GM19452 (cell line): ENCODE measurements around the gene MET.
"Not testable (repeated sequence)": the region's sequence is repeated elsewhere in the genome, so short reads cannot be mapped to it uniquely, and the experiment has no call there.

Experiments used
- ATAC-seq: cut with Tn5 transposase; IDR thresholded peaks from one replicate; pipeline ENCODE4 v1.9.1; 2021; ENCODE audit not compliant: unreplicated experiment

The MET gene

DNA sequence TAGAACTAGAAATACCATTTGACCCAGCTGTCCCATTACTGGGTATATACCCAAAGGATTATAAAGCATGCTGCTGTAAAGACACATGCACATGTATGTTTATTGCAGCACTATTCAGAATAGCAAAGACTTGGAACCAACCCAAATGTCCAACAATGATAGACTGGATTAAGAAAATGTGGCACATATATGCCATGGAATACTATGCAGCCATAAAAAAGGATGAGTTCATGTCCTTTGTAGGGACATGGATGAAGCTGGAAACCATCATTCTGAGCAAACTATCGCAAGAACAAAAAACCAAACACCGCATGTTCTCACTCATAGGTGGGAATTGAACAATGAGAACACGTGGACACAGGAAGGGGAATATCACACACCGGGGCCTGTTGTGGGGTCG lies 74.4 kb downstream of the MET start:
- not testable (repeated sequence) for ATAC-seq

DNA sequence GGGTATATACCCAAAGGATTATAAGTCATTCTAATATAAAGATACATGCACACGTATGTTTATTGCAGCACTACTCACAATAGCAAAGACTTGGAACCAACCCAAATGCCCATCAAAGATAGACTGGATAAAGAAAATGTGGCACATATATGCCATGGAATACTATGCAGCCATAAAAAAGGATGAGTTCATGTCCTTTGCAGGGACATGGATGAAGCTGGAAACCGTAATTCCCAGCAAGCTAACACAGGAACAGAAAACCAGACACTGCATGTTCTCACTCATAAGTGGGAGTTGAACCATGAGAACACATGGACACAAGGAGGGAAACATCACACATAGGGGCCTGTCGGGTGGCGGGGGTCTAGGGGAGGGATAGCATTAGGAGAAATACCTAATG lies 79.1 kb downstream of the MET start:
- ATAC-seq, result not testable (repeated sequence)

DNA sequence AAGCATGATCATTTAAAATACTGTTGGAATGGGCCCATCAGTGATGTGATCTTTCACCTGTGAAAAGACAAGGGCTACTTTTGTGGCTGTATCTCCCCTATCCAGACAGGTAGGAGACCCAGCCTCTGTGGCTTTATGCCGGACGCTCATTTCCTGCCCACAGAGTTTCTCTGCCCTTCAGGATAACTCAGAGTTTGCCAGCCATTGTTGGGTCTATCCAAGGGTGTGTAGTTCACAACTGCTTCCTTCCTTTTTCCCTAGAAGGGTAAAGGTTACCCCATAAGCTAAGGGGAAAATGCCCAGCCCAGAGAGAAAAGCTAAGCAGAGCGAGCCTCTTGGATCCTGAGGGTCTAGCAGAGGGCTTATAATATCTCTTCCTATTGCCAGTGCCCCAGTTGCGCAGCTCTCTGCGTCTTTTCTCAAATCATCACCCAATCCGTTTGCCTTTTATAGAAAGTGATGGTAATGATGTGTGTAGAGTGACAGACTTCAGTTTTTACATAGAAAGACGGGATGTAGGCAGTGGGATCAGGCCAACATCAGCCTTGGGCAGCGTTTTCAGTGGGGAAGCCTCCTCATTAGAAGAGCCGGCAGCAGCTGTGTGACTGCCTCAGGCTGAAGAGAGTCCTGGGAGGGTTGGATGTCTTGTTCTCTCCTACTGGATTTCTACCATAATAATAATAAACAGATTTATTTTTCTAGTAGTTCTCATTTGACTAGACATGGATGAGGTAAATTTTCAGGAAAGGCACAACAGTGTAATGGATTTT lies 80.5 kb downstream of the MET start:
- ATAC-seq, result no peak

DNA sequence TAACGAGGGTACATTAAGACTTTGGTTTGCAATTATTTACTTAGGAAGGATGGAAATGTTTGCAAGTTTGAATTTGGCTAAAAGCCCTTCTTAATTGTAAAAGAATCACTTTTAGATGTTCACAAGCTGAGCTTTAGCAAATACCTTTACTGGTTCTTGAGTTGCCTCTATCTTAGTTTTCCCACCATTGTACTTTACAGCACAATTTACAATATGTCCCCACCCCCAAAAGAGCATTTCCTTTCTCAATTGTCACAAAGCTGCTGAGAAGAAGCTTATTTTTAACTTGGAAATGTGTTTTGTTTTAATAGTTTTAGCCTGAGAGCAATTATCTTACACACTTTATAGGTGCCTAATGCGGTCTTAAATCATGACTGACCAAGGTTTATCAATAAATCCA lies 81.1 kb downstream of the MET start:
- ATAC-seq, result no peak

DNA sequence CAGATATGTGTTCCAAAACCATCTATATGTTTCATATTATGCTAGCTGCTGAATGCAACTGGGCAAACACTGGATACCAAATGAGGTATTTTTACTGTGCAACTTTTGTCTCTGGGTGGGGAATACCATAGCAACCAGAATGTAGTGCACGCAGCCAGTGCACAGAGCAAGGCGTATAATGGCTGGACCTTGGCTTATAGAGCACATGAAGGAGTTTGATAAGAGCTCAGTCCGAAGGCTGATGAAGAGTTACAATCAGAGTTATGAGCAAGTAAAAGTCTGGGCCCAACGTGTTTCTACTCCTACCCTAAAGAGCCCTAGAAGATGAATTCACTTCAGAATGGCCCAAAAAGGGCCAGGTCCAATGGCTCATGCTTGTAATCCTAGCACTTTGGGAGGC lies 82.2 kb downstream of the MET start:
- ATAC-seq, result no peak

DNA sequence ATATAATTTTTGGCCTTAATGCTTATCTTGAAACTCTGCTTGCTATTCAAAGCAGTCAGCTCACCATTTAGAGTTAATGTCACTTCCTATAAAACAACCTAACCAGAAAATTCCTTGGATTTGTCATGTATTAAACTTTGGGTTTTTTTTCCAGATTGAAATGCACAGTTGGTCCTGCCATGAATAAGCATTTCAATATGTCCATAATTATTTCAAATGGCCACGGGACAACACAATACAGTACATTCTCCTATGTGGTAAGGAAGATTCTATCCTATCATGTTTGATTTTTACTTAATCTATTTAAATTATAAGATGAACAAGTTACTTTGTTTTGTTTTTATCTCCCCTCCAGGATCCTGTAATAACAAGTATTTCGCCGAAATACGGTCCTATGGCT lies 85.3 kb downstream of the MET start:
- ATAC-seq, result no peak

DNA sequence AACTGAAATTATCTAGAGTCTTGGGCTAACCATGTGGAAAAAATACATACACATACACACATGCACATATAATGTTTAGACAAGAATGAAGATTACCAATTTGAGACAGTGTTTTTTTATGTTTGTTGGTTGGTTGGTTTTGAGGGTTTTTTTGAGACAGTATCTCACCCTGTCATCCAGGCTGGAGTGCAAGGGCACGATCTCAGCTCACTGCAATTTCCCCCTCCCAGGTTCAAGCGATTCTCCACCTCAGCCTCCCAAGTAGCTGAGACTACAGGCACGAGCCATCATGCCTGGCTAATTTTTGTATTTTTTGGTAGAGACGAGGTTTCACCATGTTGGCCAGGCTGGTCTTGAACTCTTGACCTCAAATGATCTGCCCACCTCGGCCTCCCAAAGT lies 87.6 kb downstream of the MET start:
- not testable (repeated sequence) for ATAC-seq

DNA sequence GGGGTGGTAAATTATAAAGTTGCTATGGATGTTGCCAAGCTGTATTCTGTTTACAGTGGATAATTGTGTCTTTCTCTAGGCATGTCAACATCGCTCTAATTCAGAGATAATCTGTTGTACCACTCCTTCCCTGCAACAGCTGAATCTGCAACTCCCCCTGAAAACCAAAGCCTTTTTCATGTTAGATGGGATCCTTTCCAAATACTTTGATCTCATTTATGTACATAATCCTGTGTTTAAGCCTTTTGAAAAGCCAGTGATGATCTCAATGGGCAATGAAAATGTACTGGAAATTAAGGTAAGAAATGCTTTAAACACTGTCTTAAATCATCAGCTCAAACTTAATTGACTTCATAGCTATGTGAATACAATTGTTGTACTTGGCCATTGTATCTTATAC lies 91.0 kb downstream of the MET start:
- no peak for ATAC-seq

DNA sequence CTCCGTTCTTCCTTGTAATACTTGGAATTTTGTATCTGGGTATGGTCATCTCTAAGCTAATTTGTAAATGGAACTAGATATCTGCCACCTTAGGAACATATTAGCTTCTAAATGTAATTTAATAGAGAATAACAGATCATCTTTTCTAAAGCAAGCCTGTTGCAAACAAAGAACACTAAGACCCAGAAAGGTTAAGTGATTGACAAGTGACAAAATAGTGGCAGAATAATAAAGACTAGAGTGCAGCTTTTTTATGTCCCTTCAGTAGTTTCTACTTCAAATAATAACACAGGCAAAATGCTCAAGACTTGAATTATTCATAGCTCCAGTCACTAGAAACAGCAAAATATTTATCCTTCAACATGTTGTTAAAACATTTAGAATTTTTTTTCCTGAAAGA lies 91.7 kb downstream of the MET start:
- no peak for ATAC-seq

DNA sequence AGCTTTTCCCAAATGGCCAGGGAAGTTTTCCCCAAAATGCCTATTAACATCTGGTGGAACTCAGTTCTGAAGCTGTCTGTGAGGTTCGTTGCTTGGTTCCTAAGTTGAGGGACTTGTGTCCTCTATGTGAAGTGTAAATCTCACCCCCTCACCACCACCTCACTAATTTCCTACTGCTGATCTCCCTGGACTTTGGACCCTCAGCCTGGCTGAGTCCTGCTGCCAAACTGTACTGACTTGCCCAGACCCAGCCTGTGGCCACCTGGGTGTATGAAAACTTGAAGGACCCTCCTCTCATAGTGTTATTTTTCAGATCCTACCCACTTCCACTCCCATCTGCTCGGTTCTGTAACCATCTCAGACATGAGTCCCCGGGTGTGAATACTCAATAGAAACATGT lies 94.9 kb downstream of the MET start:
- ATAC-seq, result no peak

DNA sequence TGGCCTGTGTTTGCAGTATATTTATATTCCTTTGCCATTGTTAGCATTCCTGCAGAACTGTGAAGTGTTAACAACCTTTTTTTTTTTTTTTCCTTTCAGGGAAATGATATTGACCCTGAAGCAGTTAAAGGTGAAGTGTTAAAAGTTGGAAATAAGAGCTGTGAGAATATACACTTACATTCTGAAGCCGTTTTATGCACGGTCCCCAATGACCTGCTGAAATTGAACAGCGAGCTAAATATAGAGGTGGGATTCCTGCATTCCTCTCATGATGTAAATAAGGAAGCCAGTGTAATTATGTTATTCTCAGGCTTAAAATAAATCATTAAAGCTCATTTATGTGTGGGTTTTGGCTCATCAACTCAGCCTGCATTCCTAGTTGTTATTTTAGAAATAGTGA lies 97.5 kb downstream of the MET start:
- ATAC-seq, result no peak

DNA sequence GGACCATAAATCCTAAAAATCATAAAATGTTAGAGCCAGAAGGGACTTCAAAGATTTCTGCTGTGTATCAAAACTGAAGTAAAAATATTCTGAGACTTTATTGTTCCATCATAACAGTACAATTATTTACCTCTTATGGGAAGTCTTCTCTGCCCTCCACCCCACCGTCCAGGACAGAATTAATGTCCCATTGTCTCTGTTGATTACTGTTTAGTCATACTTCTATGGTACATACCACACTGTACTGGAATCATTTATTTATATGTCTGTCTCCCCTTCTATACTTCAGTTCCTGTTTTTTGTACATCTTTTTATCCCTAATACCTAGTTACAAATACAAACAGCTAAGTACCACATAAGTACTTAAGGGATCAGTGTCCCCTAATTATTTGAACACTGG lies 98.9 kb downstream of the MET start:
- no peak for ATAC-seq

DNA sequence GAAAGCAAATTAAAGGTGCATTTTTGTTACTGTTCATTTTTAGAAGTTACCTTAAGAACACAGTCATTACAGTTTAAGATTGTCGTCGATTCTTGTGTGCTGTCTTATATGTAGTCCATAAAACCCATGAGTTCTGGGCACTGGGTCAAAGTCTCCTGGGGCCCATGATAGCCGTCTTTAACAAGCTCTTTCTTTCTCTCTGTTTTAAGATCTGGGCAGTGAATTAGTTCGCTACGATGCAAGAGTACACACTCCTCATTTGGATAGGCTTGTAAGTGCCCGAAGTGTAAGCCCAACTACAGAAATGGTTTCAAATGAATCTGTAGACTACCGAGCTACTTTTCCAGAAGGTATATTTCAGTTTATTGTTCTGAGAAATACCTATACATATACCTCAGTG lies 99.6 kb downstream of the MET start:
- no peak for ATAC-seq

DNA sequence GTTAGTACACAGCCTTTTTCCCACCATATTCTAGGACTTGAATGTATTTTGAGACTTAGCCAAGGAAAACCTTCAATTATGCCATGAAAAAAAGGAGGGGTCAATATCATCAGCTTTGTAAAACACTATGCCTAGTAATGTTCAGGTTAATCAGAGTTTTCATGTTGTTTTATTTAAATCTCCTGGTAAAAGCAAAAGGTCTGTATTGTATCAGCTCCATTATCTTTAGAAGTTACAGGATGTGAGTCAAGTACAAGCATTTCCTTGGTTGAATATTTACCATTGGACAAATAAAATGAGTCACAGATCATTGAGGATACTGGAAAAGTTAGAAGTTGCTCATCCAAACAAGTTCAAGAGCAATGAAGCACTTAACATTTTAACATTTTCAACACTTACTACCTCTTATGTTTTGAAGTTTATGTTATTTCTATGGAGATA lies 100.4 kb downstream of the MET start:
- ATAC-seq, result no peak

DNA sequence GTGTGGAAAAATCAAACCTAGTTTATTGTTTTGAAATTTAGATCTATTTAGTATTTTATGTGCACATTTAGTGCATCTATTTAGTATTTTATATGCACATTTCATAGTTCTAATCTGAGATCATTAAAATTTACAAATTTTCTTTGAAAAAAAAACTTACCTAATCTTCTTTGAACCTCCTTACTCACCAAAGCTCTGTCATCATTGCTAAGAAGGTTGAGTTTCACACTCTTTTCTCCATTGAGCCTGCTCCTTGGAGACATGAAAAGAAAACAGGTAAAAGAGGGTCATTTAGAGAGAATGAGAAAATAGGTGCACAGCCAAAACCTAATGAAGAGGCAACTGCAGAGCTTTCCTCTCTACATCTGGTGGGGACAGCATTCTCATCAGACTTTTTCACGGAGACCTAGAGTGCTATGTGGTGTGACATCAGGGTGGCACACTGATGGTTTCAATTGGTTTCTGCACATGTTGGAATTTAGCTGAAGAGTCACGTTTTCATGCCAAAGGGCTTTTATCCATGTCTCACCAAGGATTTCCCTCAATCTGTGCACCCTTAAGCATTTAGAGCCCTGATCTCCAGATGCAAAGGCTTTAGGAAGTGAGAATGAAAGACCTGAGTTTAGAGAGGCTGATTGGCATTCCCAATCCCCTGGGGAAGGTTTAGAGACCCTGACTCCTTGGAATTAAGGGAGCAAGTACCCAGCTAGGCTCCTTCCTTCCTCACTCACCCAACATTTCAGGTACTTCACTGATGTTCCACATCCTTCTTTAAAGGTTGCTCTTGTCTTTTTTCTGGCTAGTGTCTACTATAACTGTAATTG lies 101.1 kb downstream of the MET start:
- ATAC-seq, result no peak

DNA sequence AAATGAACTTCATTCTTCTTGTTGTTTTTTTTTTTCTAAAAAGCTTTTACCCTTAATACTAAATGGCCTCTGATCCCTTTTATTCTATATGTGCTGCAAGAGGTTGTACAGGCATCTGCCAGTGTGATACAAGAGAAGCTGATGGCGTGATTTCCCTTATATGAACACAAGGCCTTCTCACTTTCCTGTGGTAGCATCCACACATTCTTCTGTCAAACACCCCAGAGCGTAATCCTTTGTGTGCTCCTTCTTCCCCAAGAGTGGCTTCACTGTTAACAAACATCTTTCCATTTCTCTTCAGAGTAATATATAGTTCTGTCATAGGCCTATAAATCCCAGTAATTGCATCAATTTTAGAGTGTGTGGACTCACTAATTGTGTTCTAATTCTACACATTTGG lies 104.0 kb downstream of the MET start:
- ATAC-seq, result no peak

DNA sequence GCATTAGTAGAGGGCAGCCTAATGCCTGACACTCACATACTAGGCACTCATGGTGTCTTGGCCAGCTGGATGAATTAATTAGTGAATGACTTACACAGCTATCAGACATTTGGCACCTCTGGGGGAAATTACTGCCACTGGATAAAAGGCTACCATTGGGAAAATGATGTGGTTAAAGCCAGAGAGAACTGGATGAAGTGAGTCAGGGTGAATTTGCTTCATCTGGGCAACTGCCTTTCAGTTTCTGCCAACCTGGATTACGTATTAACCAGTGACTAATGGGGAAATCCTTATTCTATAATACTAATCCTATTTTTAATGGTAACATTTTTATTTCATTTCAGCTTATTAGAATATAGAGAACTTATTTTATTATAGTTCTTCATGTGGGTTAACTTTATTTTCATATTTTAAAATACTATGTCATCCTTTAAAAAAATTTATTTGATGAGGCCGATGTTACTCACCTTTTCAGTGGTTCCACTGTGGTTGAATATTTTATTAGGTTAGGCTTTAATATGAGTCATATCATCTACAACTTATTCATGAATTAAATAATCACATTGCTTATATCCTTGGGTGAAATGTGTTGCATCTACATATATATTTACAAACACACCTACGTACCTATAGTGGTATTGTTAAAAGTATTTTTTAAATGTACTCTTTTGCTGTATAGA lies 104.8 kb downstream of the MET start:
- peak; percentile 74 for ATAC-seq

DNA sequence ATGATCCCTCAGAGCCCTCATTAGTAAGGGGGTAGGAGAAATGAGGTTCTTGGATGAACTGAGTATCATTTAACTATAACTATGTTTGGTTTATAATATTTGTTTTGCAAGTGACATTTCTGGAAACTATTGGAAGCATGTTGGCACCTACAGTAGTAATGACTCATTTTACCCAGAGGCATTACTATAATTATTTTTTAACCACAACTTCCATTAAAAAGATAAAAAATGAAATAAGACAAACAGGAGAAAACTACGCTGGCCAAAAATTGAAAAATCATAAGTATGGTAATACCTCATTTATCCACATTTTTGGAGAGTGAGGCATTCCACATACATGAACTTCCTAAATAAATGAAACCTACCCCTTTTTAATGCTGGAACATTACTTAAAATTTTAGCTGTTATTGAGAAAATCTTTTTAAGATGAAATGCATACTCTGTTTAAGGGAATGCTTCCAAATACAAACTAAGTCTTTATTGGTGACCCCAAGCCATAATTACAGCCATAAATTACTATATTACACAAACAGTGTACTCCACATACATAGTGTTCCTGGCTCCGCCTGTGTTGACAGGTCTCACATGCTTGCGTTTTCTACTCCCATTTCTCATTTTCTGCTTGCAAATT lies 105.8 kb downstream of the MET start:
- ATAC-seq, result no peak

DNA sequence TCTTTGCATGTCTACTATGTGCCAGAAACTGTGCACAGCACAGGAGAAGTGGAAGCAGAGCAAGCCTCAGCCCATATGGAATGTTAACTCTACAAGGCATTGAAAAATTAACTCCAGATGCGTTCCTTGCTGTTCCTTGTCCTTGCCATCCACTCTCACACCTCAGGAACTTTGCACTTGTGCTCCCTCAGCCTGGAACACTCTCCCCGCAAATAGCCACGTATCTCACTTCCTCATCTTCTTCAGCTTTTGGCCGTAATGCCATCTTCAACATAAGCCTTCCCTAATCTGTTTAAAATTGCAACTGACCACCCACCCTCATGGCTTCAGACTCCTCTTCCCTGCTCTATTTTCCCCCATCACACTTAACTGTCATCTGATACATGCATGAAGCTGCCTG lies 107.2 kb downstream of the MET start:
- no peak for ATAC-seq

DNA sequence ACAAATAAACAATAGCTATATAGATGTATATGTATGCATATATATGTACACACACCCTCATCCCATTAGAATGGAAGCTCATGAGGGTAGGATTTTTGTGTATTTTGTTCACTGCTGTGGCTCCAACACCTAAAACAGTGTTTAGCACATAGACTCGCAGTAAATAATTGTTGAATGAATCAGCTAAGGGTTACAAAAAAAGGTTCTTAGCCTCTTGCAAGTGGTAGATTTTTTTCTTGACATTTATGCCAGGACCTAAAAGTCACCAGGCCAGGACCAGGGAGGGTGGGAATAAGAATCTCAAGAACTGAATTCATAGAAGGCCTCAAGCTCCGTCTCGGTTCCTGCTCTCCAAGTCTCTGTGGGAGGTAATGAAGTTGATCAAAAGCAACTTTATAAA lies 107.9 kb downstream of the MET start:
- no peak for ATAC-seq

DNA sequence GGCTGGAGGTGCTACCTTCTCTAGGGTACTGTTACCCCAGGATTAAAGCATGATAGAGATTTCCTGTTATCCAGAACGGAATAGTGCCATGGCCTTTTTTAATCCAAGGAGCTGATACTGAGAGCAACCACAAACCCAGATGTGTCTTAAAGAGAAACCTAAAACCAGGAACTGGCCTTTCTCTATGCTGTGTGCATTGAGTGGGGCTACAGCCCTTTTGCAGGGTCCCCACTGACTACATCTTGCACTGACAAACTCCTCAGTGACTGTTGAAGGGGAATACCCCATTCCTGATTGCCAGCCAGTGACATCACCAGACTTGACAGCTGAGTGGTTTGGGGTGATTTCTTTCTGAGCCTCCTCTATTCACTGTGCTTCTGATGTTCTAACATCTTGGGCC lies 108.5 kb downstream of the MET start:
- no peak for ATAC-seq
